HG02678 (cell line): Measurements from ENCODE around the gene PRKCD.

ENCODE experiments used
- ATAC-seq: cut with Tn5 transposase; IDR thresholded peaks from one replicate; pipeline ENCODE4 v1.9.1; 2021; ENCODE audit warnings: mild to moderate bottlenecking, moderate library complexity; ENCODE audit not compliant: unreplicated experiment

The PRKCD gene

GRCh38 chr3:53230789-53231188 is 69.8 kb downstream of the PRKCD start:
- ATAC-seq: no peak

- no peak for ATAC-seq
These were observed 70.8 kb downstream of the PRKCD start for GRCh38 chr3:53231532-53232511.

- no peak for ATAC-seq
These were observed 71.8 kb downstream of the PRKCD start for GRCh38 chr3:53232641-53233377.

GRCh38 chr3:53234130-53234840 is 73.3 kb downstream of the PRKCD start:
- no peak for ATAC-seq

- ATAC-seq: no peak
These were observed 73.8 kb downstream of the PRKCD start for GRCh38 chr3:53234841-53235232.

GRCh38 chr3:53235545-53235944 is 74.5 kb downstream of the PRKCD start:
- ATAC-seq: no peak

- ATAC-seq: no peak
These were observed 75.3 kb downstream of the PRKCD start for GRCh38 chr3:53236112-53236841.

- ATAC-seq: no peak
These were observed 77.2 kb downstream of the PRKCD start for GRCh38 chr3:53238051-53238850.

- ATAC-seq: no peak
These were observed 77.9 kb downstream of the PRKCD start for GRCh38 chr3:53238886-53239285.

GRCh38 chr3:53239800-53240199 is 78.8 kb downstream of the PRKCD start:
- ATAC-seq: no peak

- ATAC-seq: no peak
These were observed 80.3 kb downstream of the PRKCD start for GRCh38 chr3:53240989-53241972.

GRCh38 chr3:53242155-53242554 is 81.1 kb downstream of the PRKCD start:
- ATAC-seq: no peak
